NCI-H1105 (cell line): ENCODE results near the gene DUOX1.

ENCODE experiments used
- DNase-seq: peaks from one replicate; lab custom pipeline; 2025; lab: John Stamatoyannopoulos, UW

Gene DUOX1

DNA sequence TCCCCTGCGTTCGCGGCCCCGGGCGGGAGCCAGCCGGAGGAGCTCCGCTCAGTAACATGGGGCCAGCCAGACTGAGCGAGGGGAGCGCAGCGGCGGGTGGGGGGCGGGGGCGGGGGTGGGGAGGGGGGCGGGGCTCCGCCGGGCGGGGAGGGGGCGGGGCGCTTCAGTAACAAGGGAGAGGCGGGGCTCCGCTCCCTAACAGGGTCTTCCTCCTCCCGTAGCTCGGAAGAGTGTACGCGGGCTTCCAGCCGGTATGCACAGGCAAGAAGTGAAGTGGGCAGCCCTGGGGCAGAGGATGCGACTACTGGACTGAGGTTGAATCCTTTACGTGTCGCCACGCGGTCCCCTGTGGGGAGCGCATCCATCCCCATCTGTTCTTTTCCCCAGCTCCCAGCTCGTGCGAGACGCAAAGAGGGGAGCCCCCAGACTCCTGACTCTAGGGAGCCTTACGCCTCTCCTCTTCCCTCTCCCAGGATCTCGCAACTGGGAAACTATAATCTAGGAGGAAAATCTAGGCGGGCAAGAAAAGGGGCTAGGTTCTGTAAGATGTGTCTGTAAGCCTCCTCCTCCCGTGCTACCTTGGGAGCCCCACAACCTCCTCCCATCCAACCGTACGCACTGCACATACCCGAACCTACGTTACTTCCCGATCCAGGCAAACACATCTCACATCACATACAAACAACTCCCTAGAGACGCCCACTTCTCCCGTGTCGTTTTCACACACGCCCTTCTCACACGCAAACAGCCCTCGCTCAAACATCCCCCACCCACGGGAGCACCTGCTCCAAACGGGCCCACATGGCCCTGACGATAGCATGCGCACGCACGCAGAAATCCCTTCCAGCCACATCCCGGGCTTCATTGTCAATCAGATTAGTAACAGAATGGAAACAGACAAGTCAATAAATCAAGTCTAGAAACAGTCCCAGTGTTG is 58.4 kb downstream of the DUOX1 start, which contains the start of gene SHF:
Gene SHF (minus strand): TSS at position 73 of the 937 bp plus-strand sequence. CDS start 15 bp downstream, at position 58.
- peak; percentile 25 for DNase-seq

DNA sequence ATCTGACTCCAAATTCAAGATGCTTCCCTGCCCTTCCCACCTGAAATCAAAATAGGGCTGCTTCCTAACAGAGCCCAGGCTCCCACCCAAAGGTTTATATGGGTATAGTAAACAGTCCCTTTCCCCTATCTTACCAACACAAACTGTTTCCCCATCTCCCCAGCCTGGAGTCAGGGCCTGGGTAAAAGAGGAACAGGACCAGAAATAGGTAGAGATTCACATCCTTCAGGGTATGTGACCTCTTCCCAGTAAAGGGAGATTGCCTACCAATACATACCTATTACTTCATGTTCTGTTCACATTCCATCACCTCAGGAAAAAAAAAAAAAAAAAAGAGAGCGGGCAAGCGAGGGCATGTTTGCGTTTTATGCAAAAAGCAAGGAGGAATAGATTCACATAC is 67.7 kb downstream of the DUOX1 start:
- DNase-seq: no peak

DNA sequence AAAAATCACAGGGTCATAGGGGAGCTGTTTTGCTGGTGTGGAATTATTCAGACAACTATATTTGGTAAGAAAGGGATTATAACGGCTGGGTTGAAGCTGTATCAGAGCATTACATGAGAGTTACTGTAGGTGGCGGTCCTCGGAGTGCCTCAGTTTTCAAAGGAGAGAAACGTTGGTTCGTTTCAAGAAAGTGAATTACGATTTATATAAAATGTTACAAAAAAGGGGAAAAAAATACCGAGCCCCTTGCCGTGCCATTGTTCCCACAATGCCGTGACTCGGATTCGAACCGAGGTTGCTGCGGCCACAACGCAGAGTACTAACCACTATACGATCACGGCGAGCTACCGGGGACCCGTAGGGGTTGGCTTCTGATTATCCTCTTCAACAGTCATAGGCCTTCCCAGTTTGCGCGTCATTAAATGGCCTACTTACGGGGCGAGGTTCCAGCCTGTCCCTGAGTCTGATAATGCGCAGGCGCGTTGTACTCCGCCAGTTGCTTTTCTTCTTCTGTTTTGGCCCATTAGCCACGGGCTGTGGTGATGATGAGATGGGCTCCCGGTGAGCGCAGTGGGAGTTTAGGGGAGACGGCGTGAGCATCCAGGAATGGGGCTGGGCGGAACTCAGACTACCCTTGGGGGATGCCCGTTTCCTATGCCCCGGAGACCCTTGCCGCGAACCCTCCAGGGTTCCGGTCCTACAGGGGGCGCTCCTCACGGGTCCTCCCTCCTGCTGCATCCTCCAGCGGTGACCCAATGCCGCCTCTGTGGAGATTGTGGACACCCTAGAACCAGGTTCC is 68.7 kb downstream of the DUOX1 start:
- DNase-seq: peak; percentile 78

DNA sequence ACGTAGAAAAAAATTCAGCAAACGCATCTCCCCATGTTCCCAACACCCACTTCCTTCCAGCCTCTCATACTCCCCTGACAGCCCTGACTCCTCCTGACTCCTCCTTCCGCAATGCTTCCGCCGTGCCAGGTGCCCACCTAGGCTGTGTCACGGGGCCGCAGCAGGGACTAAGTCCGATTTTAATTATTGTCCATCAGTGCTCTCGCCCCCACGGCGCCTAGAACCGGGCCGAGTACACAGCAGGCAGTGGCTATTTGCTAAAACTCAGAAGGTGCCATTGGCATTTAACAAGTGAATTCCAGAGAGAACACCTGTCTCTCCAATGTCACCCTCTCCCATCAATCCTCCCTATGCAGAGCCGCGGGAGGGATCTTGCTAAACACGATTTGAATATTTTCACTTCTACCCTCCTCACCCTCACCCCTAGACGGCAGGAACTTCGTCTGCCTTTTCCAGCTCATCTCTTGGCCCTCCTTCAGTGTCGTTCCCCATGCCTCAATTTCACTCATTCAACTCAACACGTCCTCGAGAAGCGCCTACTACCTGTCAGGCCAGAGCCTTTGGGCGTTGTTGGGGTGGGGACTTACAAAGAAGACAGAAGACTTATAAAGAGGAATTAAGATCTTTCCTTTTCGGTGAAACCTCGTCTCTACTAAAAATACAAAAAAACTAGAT is 69.5 kb downstream of the DUOX1 start:
- DNase-seq: no peak

DNA sequence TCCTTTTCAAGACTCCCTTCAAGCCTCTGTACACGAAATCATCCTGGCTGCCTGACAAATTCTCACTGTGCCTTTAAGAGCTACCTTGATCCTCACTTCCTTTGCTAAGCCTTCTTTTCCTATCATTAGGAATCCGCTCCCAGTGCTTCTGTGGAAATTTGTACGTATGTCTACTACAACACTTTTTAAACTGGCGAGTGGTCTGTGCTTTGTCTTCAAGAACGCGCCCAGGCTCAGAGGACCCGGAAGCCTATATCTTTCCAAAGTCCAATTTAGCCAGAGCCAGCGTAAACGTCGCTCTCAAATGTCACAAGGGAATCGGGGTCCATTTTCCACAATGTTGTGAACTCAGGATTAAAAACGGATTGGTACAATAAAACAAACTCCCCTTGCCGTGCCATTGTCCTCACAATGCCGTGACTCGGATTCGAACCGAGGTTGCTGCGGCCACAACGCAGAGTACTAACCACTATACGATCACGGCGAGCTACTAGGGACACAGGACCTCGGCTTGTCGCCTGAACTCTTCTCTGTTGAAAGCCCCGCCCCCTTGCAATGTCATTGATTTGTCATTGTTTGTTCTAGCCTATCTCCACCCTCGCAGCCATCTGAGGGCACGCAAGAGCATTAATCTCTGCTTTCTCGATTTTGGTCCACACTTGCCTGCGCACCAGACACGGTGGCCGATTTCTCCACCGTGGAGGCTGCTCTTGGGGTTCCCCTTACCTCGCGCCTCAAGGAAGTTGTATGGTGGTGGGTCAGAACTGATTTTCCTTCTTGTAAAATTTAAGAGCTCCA is 70.4 kb downstream of the DUOX1 start:
- peak; percentile 71 for DNase-seq

DNA sequence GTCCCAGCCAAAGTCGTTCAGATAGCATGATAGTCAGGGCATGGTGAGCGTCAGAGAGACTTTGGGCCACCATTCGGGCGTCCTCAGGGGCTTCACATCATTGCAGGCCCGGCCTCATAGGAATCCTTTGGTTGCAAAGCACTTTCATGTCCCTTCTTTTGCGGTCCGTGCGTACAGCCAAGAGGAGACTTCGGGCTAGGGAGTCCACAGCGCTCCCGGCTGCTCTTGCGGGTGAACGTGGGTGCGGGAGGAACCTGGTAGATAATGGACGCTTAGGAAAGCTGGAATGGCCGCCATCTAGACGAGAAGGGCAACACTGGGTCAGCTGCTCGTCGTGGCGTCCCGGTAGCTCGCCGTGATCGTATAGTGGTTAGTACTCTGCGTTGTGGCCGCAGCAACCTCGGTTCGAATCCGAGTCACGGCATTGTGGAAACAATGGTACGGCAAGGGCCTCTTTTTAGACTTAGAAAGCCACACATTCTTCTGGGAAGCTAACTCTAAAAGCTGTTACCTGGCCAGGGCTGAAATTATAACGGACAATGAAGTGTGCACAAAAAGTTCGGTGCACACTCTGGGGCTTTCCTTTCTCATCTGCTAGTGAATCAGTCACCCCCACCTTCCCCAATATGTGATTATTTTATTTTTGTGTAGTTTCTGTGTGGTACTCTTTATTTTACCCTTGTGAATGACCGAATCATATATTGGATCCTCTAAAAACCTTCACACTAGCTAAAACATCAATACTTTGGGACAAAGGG is 71.2 kb downstream of the DUOX1 start:
- peak; percentile 66 for DNase-seq

DNA sequence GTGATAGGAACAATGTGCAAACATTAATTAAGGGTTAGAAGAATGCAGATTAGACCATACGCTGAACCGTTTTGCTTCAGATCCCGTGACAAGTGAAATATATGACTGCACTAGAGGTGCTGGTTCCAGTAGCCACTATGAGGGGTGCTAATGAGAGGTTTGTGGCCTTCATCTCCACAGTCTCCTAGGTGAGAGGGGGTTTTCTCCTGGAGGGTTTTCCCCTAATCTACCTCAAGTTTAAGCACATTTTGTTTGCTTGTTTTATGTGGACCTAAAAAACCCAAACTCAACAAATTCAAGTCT is 71.7 kb downstream of the DUOX1 start:
- DNase-seq: no peak

DNA sequence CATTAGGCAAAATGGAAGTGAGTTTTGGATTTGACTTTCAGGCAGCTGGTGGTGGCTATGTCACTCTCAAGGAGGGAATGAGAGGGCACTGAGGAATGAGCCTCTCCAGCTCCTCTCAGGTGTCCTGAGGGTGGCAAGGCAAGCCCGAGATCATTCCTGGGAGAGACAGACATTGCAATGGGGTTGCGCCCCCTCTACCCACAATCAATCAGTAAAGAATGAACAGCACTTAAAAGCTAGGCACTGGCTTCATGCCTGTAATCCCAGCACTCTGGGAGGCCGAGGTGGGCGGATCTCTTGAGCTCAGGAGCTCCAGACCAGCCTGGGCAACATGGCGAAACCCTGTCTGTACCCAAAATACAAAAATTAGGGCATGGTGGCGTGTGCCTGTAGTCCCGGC is 72.1 kb downstream of the DUOX1 start:
- no peak for DNase-seq

DNA sequence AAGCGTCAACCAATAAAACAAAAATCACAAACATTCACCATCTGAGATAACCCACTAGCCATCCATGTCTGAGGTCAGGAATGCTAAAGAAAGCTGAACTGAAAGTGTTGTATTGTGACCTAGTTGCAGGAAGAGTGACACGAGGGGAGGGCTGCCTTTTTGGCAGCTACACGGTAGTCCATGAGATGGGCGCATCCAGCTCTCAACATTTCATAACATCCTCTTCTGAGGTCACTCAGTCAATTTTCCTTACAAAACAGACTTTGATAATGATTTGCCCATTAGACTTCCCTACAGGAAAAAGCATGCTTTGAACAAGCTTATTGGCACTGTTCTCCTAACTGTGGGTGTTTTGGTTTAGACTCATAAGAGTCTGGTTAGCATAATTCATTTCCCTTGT is 73.4 kb downstream of the DUOX1 start:
- no peak for DNase-seq

DNA sequence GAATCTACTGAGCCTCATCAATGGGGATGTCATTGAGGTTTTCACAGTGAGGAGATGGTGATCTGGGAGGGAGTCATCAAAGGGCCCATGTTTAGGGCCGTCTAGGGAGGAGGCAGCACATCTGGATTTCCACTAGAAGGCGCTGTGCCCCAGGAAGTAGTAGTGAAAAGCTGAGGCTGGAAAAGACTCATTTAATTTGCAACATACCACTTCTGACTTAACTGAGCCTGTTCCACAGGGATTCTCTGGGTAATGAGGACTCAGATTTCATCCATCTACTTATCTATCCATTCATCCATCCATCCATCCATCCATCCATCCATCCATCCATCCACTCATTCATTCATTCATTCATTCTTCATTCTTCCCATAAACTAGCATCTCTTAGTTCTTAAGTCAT is 75.4 kb downstream of the DUOX1 start:
- peak; percentile 42 for DNase-seq

DNA sequence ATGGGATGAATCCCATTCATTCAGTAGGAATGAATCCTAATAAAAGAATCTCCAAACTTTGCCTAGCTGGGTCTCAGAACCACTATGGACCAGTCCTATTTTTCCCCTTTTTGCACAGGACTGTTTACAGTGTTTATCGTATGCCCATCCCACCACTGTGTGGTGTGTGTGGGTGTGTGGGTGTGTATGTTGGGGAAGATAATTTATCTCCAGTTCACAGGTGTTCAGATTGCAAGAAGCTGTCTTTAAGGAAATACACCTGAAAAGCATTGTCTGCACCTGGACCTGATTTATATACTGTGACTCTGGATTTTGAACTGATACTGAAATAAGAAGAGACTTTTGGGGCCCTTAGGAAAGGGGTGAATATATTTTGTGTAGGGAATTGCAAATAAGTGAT is 82.7 kb downstream of the DUOX1 start:
- no peak for DNase-seq
